HG02973 (cell line): ENCODE measurements around the gene PLOD2.

Source experiments
- ATAC-seq: cut with Tn5 transposase; IDR thresholded peaks from one replicate; pipeline ENCODE4 v1.9.1; 2021; ENCODE audit warnings: moderate library complexity; ENCODE audit not compliant: unreplicated experiment

Gene PLOD2

GRCh38 chr3:146166826-146167225 is 5.8 kb upstream of the PLOD2 start:
- no peak for ATAC-seq

- no peak for ATAC-seq
These were observed 5.4 kb upstream of the PLOD2 start for GRCh38 chr3:146166415-146166821.

- ATAC-seq = no peak
These were observed 4.9 kb upstream of the PLOD2 start for GRCh38 chr3:146165877-146166276.

DNA sequence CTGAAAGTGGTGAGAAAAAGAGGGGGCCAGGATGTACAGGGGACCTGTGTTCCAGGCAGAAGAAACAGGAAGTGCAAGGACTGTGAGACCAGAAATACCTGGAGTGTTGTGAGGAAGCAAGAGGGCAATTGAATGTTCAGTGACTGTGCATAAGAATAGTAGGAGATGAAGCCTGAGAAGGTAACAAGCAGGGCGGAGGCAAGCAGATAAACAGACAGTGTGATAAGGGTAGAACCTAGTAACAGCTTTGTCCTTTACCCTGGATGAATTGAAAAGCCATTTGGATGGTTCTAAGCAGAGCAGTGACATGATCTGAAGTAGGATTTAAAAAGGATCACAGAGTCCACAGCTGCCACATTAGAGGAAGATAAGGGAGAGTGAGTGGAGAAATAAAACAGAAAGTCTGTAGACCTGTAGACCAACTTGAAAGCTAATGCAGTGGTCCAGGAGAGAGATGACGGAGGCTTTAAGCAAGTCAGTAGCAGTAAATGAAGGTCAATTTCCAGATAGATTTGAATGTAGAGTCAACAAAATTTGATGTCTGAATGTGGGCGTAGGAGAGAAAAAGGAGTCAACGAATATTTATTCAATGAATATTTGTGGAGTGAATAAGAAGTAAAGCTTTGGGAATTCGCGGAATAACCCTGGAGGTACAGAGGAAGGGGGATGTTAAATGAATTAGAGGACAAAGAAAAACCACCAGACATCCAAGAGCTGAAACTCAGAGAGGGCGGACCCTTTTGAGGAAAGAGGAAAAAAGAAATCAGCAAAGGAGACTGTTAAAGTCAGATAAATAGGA is 4.2 kb upstream of the PLOD2 start:
- ATAC-seq = no peak

GRCh38 chr3:146164506-146164905 is 3.5 kb upstream of the PLOD2 start:
- no peak for ATAC-seq

GRCh38 chr3:146164071-146164470 is 3.1 kb upstream of the PLOD2 start:
- no peak for ATAC-seq

- ATAC-seq = no peak
These were observed 2.6 kb upstream of the PLOD2 start for GRCh38 chr3:146163584-146163983.

- ATAC-seq = no peak
These were observed 1.6 kb upstream of the PLOD2 start for GRCh38 chr3:146162561-146162960.

DNA sequence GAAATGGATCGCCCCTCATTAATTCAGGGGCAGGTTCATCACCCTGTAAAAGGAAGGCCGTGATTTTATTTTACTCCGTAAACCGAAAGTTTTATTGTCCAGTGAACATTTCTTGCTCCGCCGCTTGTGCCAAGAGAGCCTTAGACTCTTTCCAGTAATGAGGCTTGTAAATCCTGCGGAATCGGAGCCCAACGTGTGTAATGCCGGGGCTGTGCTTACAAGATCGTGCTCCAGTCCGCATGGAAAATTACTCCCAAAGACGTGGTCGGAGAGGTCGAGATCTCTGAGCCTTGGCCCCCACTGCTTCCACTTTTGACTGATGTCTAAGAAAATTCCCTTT is 649 bp upstream of the PLOD2 start:
- ATAC-seq = no peak

- no peak for ATAC-seq
These were observed 542 bp downstream of the PLOD2 start for GRCh38 chr3:146160321-146160963.

- no peak for ATAC-seq
These were observed 1.2 kb downstream of the PLOD2 start for GRCh38 chr3:146159616-146160320.

GRCh38 chr3:146159037-146159436 is 1.9 kb downstream of the PLOD2 start:
- ATAC-seq = no peak

GRCh38 chr3:146157325-146158060 is 3.5 kb downstream of the PLOD2 start:
- ATAC-seq = no peak

GRCh38 chr3:146156666-146157314 is 4.2 kb downstream of the PLOD2 start:
- ATAC-seq = no peak

GRCh38 chr3:146156095-146156494 is 4.9 kb downstream of the PLOD2 start:
- ATAC-seq = no peak

- no peak for ATAC-seq
These were observed 6.0 kb downstream of the PLOD2 start for GRCh38 chr3:146154995-146155394.

DNA sequence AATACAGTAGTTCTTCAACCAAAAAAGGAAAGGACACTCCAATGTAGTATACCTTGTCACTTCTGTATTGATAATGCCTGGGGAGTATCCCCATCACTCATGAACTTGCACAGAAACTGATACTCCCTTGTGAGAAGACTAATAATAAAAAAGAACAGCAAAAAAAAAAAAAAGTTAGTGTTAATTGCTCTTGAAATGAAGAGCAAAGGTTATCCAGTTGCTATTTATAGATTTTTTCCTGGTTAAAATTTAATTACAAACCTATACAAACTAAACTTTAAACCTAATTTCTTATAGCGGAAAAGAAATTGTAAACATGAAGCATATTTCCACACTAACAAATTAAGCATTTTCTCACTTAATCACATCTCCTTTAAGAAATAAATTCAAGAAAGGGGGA is 6.7 kb downstream of the PLOD2 start:
- ATAC-seq = no peak

DNA sequence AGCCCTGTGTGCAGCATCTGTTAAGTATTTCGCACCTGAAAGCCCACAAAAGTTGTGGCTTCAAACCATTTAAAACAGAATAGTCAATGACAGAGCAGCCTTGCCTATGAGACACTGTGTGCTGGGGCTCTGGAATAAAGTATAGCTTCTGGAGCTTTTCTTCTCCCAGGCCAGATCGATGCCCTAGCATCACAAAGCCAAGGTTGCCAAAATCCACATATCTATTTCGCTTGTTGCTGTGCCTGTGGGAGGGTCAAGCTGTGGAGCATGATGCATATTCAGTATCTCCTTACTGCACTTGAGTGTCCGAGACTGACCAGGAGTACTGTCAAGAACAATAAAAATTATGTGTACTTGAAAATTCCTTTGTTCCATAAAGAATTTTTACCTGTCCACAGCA is 7.6 kb downstream of the PLOD2 start:
- ATAC-seq = no peak

DNA sequence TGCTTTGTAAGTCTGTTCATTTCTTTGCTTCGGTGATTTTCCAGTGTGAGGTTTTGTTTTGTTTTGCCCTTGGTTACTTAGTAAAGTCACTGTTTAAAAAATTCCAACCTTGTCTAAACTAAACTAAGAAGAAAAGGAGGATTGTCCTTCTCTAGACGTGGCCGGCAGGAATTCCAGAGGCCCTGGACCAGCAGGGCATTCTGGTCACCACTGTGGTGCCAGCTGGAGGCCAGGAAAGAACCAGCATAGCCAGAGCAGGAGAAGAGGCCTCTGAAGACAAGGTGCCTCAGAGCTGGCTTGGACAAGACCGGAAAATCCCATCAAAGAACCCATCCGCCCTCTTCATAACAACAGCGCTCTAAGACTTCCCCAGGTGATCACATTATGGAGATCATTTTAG is 8.2 kb downstream of the PLOD2 start:
- ATAC-seq = no peak

- no peak for ATAC-seq
These were observed 12.5 kb downstream of the PLOD2 start for GRCh38 chr3:146148468-146148931.

GRCh38 chr3:146145642-146146041 is 15.3 kb downstream of the PLOD2 start:
- no peak for ATAC-seq
